K562 (cell line): ENCODE measurements around the gene MPDU1. TPM values are rescaled to one million over a fixed set of nuclear protein-coding genes. Genes with fewer than 3 reads are reported as not detected.
A peak's percentile ranks its signal among the peaks of the same experiment; 100 is the strongest.

Source experiments
- CC2D1A ChIP-seq: fragments of 450-650 bp; IDR thresholded peaks from 2 replicates; pipeline ENCODE4 v1.6.1; 2017; ENCODE audit warnings: mild to moderate bottlenecking
- CCNT2 ChIP-seq: IDR thresholded peaks from 2 replicates; pipeline ENCODE4 v1.6.1; 2011; ENCODE audit warnings: borderline replicate concordance, low read depth, mild to moderate bottlenecking, moderate library complexity, mixed read lengths, low read length; ENCODE audit not compliant: insufficient read length; ENCODE audit errors: extremely low read depth
- CREB1 ChIP-seq, 2 experiments: sonication (generic) in 1 of 2; formaldehyde crosslinking in 1 of 2; IDR thresholded peaks; 2 replicates each; pipeline versions ENCODE4 v1.6.1 to v1.8.0; 2012 to 2022; ENCODE audit warnings: inconsistent platforms in 1 of 2, mild to moderate bottlenecking in 1 of 2, missing genetic modification reagents in 1 of 2, moderate library complexity in 1 of 2
- CXXC5 ChIP-seq: fragments of 250-450 bp; sonication (Bioruptor Pico); IDR thresholded peaks from 2 replicates; pipeline ENCODE4 v1.8.0; 2022; ENCODE audit warnings: inconsistent platforms, mild to moderate bottlenecking, moderate library complexity
- ESRRA ChIP-seq: fragments of 450-650 bp; IDR thresholded peaks from 2 replicates; pipeline ENCODE4 v1.6.1; 2014; ENCODE audit warnings: low read depth, mild to moderate bottlenecking, moderate library complexity, borderline replicate concordance
- FOXM1 ChIP-seq, 2 experiments: fragments of 450-650 bp in 1 of 2; sonication (generic) in 1 of 2; formaldehyde crosslinking in 1 of 2; IDR thresholded peaks; 2 replicates each; pipeline versions ENCODE4 v1.6.1 to v1.9.0; 2017 to 2022; ENCODE audit warnings: low read depth in 2 of 2, mild to moderate bottlenecking in 2 of 2, missing genetic modification reagents in 1 of 2, moderate library complexity in 1 of 2
- HDAC1 ChIP-seq, 2 experiments: fragments of 450-650 bp; IDR thresholded peaks; 2 replicates each; pipeline ENCODE4 v1.6.1; 2016 to 2017; ENCODE audit warnings: inconsistent platforms in 1 of 2, mild to moderate bottlenecking in 1 of 2, moderate library complexity in 1 of 2
- HMGN3 ChIP-seq: IDR thresholded peaks from 2 replicates; pipeline ENCODE4 v1.6.1; 2011; ENCODE audit warnings: borderline replicate concordance, low read depth, mild to moderate bottlenecking, mixed read lengths, low read length; ENCODE audit not compliant: insufficient read length; ENCODE audit errors: extremely low read depth
- ILK ChIP-seq: fragments of 450-650 bp; IDR thresholded peaks from 2 replicates; pipeline ENCODE4 v1.6.1; 2016; ENCODE audit warnings: missing genetic modification characterization, low read depth, mild to moderate bottlenecking, missing compliant biosample characterization, moderate library complexity, borderline replicate concordance
- KDM1A ChIP-seq, 2 experiments: fragments of 450-650 bp; IDR thresholded peaks; 2 replicates each; pipeline ENCODE4 v1.6.1; 2016; ENCODE audit warnings: mild to moderate bottlenecking in 2 of 2
- LCOR ChIP-seq: sonication (generic); formaldehyde crosslinking; IDR thresholded peaks from 2 replicates; pipeline ENCODE4 v1.8.0; 2022; ENCODE audit warnings: mild to moderate bottlenecking, missing genetic modification reagents
- MYC ChIP-seq, 2 experiments: fragments of 250-450 bp in 1 of 2; sonication (Bioruptor Pico) in 1 of 2; IDR thresholded peaks; 2 replicates each; pipeline versions ENCODE4 v1.5.1 to v1.6.1; 2012 to 2021; ENCODE audit warnings: low read depth in 2 of 2, borderline replicate concordance in 1 of 2, improper control_type of control experiment in 1 of 2, low read length in 1 of 2, mild to moderate bottlenecking in 1 of 2, moderate library complexity in 1 of 2
- NFE2L1 ChIP-seq: fragments of 450-650 bp; IDR thresholded peaks from 2 replicates; pipeline ENCODE4 v1.6.1; 2016; ENCODE audit warnings: missing genetic modification characterization, low read depth, mild to moderate bottlenecking, missing compliant biosample characterization, moderate library complexity, borderline replicate concordance
- NFYB ChIP-seq: IDR thresholded peaks from 2 replicates; pipeline ENCODE4 v1.6.1; 2011; ENCODE audit warnings: mild to moderate bottlenecking, moderate library complexity; ENCODE audit not compliant: insufficient read length; ENCODE audit errors: extremely low read depth
- RAD21 ChIP-seq, 2 experiments: fragments of 250-450 bp in 1 of 2; fragments of 450-650 bp in 1 of 2; sonication (Bioruptor Pico) in 1 of 2; formaldehyde crosslinking in 1 of 2; IDR thresholded peaks in 1 of 2; conservative IDR thresholded peaks in 1 of 2; 2 replicates each; pipeline versions ENCODE4 v1.4.0 to v1.8.0; 2020 to 2022; ENCODE audit warnings: mild to moderate bottlenecking in 2 of 2, moderate library complexity in 1 of 2
- RNF2 ChIP-seq: sonication (generic); IDR thresholded peaks from 2 replicates; pipeline ENCODE4 v1.6.1; 2016
- ZBTB17 ChIP-seq: fragments of 450-650 bp; formaldehyde crosslinking; IDR thresholded peaks from 2 replicates; pipeline ENCODE4 v1.4.0; 2020; ENCODE audit warnings: mild to moderate bottlenecking
- ZBTB5 ChIP-seq: fragments of 450-650 bp; IDR thresholded peaks from 2 replicates; pipeline ENCODE4 v1.6.1; 2017; ENCODE audit warnings: antibody characterized with exemption
- ZNF324 ChIP-seq: fragments of 250-450 bp; sonication (Bioruptor Pico); IDR thresholded peaks from 2 replicates; pipeline ENCODE4 v1.4.0; 2020; ENCODE audit warnings: mild to moderate bottlenecking
- ZNF561 ChIP-seq: fragments of 450-650 bp; formaldehyde crosslinking; conservative IDR thresholded peaks from 2 replicates; pipeline ENCODE4 v1.4.0; 2020; ENCODE audit warnings: mild to moderate bottlenecking, moderate library complexity
- ZNF740 ChIP-seq, 3 experiments: fragments of 200-800 bp in 1 of 3; sonication (Bioruptor generic) in 1 of 3; sonication (generic) in 1 of 3; formaldehyde crosslinking in 1 of 3; IDR thresholded peaks; 2 replicates each; pipeline versions ENCODE4 v1.6.1 to v1.8.0; 2016 to 2022; ENCODE audit warnings: mild to moderate bottlenecking in 2 of 3, missing compliant biosample characterization in 2 of 3, missing genetic modification characterization in 2 of 3, missing genetic modification reagents in 1 of 3
- ZNF764 ChIP-seq: fragments of 250-450 bp; sonication (Bioruptor Pico); IDR thresholded peaks from 2 replicates; pipeline ENCODE4 v1.4.0; 2020; ENCODE audit warnings: low read depth, mild to moderate bottlenecking, moderate library complexity
- polyA plus RNA-seq, 8 experiments: library from polyadenylated mRNA; depleted of rRNA in 4 of 8; stranded (reverse) in 5 of 8; unstranded in 3 of 8; fragments of >200 nt; fragmentation: Nextera tagmentation in 2 of 8; fragmentation: Illumina TruSeq in 1 of 8; extraction: Ambion mirVana in 2 of 8; extraction: Trizol in 1 of 8; gene quantifications; 2 replicates each; pipeline versions ENCODE4 v1.2.1 to v1.2.3, GENCODE V29; 2011 to 2014; ENCODE audit warnings: inconsistent platforms in 1 of 8, missing spikeins in 1 of 8
- total RNA-seq, 7 experiments: library from RNA; depleted of rRNA in 6 of 7; stranded (reverse); fragments of >200 nt in 6 of 7; fragmentation: Illumina TruSeq in 2 of 7; extraction: Trizol in 2 of 7; gene quantifications; 2 replicates each; pipeline versions ENCODE4 v1.2.1 to v1.2.3, GENCODE V29; 2011 to 2021; ENCODE audit warnings: low replicate concordance in 1 of 7

The MPDU1 gene
- total and polyA plus RNA-seq, 9 of the 15 experiments (the other 6 are each of a cell fraction or from before 2014, with no cell fraction given) = 4.9 to 179 (median 77.1) TPM

GRCh38 chr17:7627250-7628121 lies 43.8 kb downstream of the MPDU1 start, which contains the start of gene SAT2 (continued):
- TF ChIP-seq HDAC1 (IDR thresholded peaks at IDR 0.05) (0 out of 4 replicates have a peak, but pooled peaks of 1 of the 2 experiments have one; percentile 41), FOXM1 (IDR thresholded peaks at IDR 0.05; ENCODE audit: low read depth) (peak; percentile 41; the same call in 1 of the 2 replicates), FOXM1 (CRISPR knock-in tag; IDR thresholded peaks at IDR 0.05; ENCODE audit: low read depth) (no peak), KDM1A (IDR thresholded peaks at IDR 0.05) (peak; percentile 88), CC2D1A (peak; percentile 77), ESRRA (peak; percentile 60; the same call in 1 of the 2 replicates), ZNF324 (CRISPR knock-in tag) (peak; percentile 52; the same call in 1 of the 2 replicates), NFE2L1 (tag) (no peak), CXXC5 (CRISPR knock-in tag) (peak; percentile 49), ZBTB17 (CRISPR knock-in tag) (no peak), ZNF740 (CRISPR knock-in tag; IDR thresholded peaks at IDR 0.05) (peak; percentile 84), ZNF740 (tag; IDR thresholded peaks at IDR 0.05) (peak in 1 of 2 experiments; percentile 63; a peak in 2 of 4 replicates), ILK (tag) (no peak), CCNT2 (peak; percentile 53), ZBTB5 (0 out of 2 replicates have a peak, but pooled peaks have one; percentile 41), RAD21 (CRISPR knock-in tag; conservative IDR thresholded peaks at IDR 0.05 in 1 of 2, IDR thresholded peaks at IDR 0.05 in 1 of 2) (no peak), ZNF764 (CRISPR knock-in tag) (no peak), ZNF561 (CRISPR knock-in tag) (no peak), LCOR (no peak), CREB1 (IDR thresholded peaks at IDR 0.05) (0 out of 2 replicates have a peak, but pooled peaks have one; percentile 12), CREB1 (CRISPR knock-in tag; IDR thresholded peaks at IDR 0.05) (peak; percentile 21; the same call in 1 of the 2 replicates), HMGN3 (peak; percentile 44), RNF2 (peak; percentile 41; the same call in 1 of the 2 replicates), NFYB (peak; percentile 31), MYC (IDR thresholded peaks at IDR 0.05; ENCODE audit: low read depth, low read length) (0 out of 2 replicates have a peak, but pooled peaks have one; percentile 12), MYC (CRISPR knock-in tag; IDR thresholded peaks at IDR 0.05; ENCODE audit: borderline replicate concordance, low read depth) (no peak)
